HepG2 (cell line): Measurements from ENCODE around the gene ELOVL2. TPM values are rescaled to one million over a fixed set of nuclear protein-coding genes. Genes with fewer than 3 reads are reported as not detected.

ENCODE experiments used
- BCL3 ChIP-seq: sonication (generic); formaldehyde crosslinking; IDR thresholded peaks from 2 replicates; pipeline ENCODE4 v1.5.1; 2020; ENCODE audit warnings: mild to moderate bottlenecking, missing genetic modification reagents, moderate library complexity
- BHLHE40 ChIP-seq: IDR thresholded peaks from 2 replicates; pipeline ENCODE4 v1.6.1; 2011; ENCODE audit warnings: low read length, improper control_type of control experiment
- BRD4 ChIP-seq: sonication (generic); formaldehyde crosslinking; IDR thresholded peaks from 2 replicates; pipeline ENCODE4 v1.4.0; 2020; ENCODE audit warnings: missing genetic modification reagents
- FOXA3 ChIP-seq: IDR thresholded peaks from 2 replicates; pipeline ENCODE4 v1.6.1; 2016; ENCODE audit warnings: missing genetic modification reagents, missing compliant biosample characterization
- GATAD2A ChIP-seq: IDR thresholded peaks from 2 replicates; pipeline ENCODE4 v1.6.1; 2016
- KDM1A ChIP-seq: IDR thresholded peaks from 2 replicates; pipeline ENCODE4 v1.6.1; 2016; ENCODE audit warnings: missing compliant biosample characterization
- KMT2B ChIP-seq: IDR thresholded peaks from 2 replicates; pipeline ENCODE4 v1.6.1; 2016; ENCODE audit warnings: missing genetic modification reagents, missing compliant biosample characterization
- PAXIP1 ChIP-seq: sonication (generic); formaldehyde crosslinking; conservative IDR thresholded peaks from 2 replicates; pipeline ENCODE4 v1.4.0; 2020; ENCODE audit warnings: mild to moderate bottlenecking, missing genetic modification reagents, moderate library complexity
- PLRG1 ChIP-seq: fragments of 450-650 bp; conservative IDR thresholded peaks from 2 replicates; pipeline ENCODE4 v1.6.1; 2016
- RBM39 ChIP-seq: fragments of 200-400 bp; formaldehyde crosslinking; IDR thresholded peaks from one replicate; pipeline ENCODE4 v1.6.1; 2018; ENCODE audit warnings: antibody characterized with exemption, mild to moderate bottlenecking, low read depth, low read length; ENCODE audit not compliant: poor library complexity, severe bottlenecking
- SNAI1 ChIP-seq: sonication (generic); formaldehyde crosslinking; IDR thresholded peaks from 2 replicates; pipeline ENCODE4 v1.5.0; 2020; ENCODE audit warnings: mild to moderate bottlenecking, missing genetic modification reagents, borderline replicate concordance
- SNRNP70 ChIP-seq: fragments of 200-400 bp; formaldehyde crosslinking; IDR thresholded peaks from 2 replicates; pipeline ENCODE4 v1.6.1; 2017; ENCODE audit warnings: mild to moderate bottlenecking, low read depth, low read length, moderate library complexity
- YEATS2 ChIP-seq: sonication (generic); formaldehyde crosslinking; IDR thresholded peaks from 2 replicates; pipeline ENCODE4 v1.4.0; 2020; ENCODE audit warnings: missing genetic modification reagents, borderline replicate concordance
- ZBTB7A ChIP-seq: sonication (generic); formaldehyde crosslinking; IDR thresholded peaks from 2 replicates; pipeline ENCODE4 v1.8.0; 2022; ENCODE audit warnings: mild to moderate bottlenecking, missing genetic modification reagents
- ZNF326 ChIP-seq: sonication (generic); formaldehyde crosslinking; IDR thresholded peaks from 2 replicates; pipeline ENCODE4 v1.4.0; 2020; ENCODE audit warnings: missing genetic modification reagents, borderline replicate concordance
- ZNF530 ChIP-seq: sonication (generic); formaldehyde crosslinking; IDR thresholded peaks from 2 replicates; pipeline ENCODE4 v1.5.0; 2020; ENCODE audit warnings: low read depth, mild to moderate bottlenecking, missing genetic modification reagents
- ZNF678 ChIP-seq: sonication (generic); formaldehyde crosslinking; IDR thresholded peaks from 2 replicates; pipeline ENCODE4 v1.4.0; 2020; ENCODE audit warnings: mild to moderate bottlenecking, missing genetic modification reagents
- polyA plus RNA-seq, 8 experiments: library from polyadenylated mRNA; depleted of rRNA in 3 of 8; stranded (reverse) in 7 of 8; unstranded in 1 of 8; fragments of >200 nt; fragmentation: Illumina TruSeq in 4 of 8; extraction: Trizol in 4 of 8; gene quantifications; 2 replicates each; pipeline versions ENCODE4 v1.2.1 to v1.2.3, GENCODE V29; 2011 to 2016; ENCODE audit warnings: low read depth in 4 of 8, missing spikeins in 1 of 8, mixed read lengths in 1 of 8; ENCODE audit not compliant: insufficient read depth in 1 of 8
- total RNA-seq, 5 experiments: library from RNA; depleted of rRNA; stranded (reverse); fragments of >200 nt; fragmentation: Illumina TruSeq; extraction: Trizol; gene quantifications; 2 replicates each; pipeline ENCODE4 v1.2.3, GENCODE V29; 2016; ENCODE audit warnings: low read depth in 1 of 5
- TF ChIP-seq, protein P1 (sequence below): sonication (generic); formaldehyde crosslinking; conservative IDR thresholded peaks from 2 replicates; pipeline ENCODE4 v1.5.0; 2020; ENCODE audit warnings: missing genetic modification reagents
- TF ChIP-seq, protein P2 (sequence below): sonication (generic); formaldehyde crosslinking; IDR thresholded peaks from 2 replicates; pipeline ENCODE4 v1.5.0; 2020; ENCODE audit warnings: missing genetic modification reagents
- TF ChIP-seq, protein P3 (sequence below): sonication (generic); formaldehyde crosslinking; IDR thresholded peaks from 2 replicates; pipeline ENCODE4 v1.4.0; 2020; ENCODE audit warnings: missing genetic modification reagents

ELOVL2 gene
- total and polyA plus RNA-seq, 2 of the 13 experiments (the other 11 are each of a cell fraction or from before 2014, with no cell fraction given), result 43.6 to 65.4 TPM

DNA sequence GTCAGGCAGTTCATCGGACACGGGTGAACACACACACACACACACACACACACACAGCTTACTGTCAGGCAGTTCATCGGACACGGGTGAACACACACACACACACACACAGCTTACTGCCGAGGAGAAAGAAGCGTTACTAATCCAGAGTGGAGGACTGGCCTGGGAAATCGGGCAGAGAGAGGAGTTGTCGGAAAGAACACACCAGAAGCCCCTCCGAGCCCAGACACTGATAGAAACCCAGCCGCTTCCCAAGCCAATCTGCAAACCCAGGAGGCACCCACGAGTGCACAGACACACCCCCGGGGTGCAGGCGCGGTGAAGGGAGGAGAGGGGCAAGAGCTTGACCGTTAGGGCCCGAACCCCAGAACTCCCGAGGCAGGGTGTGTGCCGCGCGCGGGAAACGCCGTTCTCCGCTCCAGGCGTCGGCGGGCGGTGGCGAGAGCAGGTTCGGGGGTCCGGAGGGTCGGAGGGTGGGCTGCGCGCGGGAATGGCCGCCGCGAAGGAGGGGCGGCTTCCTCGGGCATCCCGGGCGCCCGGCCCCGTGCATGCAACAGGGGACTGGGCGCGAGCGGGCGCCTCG, 636 bp downstream of the ELOVL2 start (continued):
- TF ChIP-seq ZNF530 (CRISPR knock-in tag), result 0 out of 2 replicates have a peak, but pooled peaks have one; percentile 30
- TF ChIP-seq ZNF326 (CRISPR knock-in tag), result no peak
- no peak for TF ChIP-seq GATAD2A (CRISPR knock-in tag)
- TF ChIP-seq, protein P1, sequence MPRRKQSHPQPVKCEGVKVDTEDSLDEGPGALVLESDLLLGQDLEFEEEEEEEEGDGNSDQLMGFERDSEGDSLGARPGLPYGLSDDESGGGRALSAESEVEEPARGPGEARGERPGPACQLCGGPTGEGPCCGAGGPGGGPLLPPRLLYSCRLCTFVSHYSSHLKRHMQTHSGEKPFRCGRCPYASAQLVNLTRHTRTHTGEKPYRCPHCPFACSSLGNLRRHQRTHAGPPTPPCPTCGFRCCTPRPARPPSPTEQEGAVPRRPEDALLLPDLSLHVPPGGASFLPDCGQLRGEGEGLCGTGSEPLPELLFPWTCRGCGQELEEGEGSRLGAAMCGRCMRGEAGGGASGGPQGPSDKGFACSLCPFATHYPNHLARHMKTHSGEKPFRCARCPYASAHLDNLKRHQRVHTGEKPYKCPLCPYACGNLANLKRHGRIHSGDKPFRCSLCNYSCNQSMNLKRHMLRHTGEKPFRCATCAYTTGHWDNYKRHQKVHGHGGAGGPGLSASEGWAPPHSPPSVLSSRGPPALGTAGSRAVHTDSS (CRISPR knock-in tag), result no peak
- no peak for TF ChIP-seq KDM1A
- TF ChIP-seq, protein P2, sequence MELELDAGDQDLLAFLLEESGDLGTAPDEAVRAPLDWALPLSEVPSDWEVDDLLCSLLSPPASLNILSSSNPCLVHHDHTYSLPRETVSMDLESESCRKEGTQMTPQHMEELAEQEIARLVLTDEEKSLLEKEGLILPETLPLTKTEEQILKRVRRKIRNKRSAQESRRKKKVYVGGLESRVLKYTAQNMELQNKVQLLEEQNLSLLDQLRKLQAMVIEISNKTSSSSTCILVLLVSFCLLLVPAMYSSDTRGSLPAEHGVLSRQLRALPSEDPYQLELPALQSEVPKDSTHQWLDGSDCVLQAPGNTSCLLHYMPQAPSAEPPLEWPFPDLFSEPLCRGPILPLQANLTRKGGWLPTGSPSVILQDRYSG (CRISPR knock-in tag), result no peak
- peak; percentile 42; the same call in 1 of the 2 replicates for TF ChIP-seq BCL3 (CRISPR knock-in tag)
- TF ChIP-seq ZNF678, result no peak
- no peak; the same call in 1 of the 2 replicates for TF ChIP-seq ZBTB7A (CRISPR knock-in tag)
- peak; percentile 76 for TF ChIP-seq RBM39
- TF ChIP-seq SNAI1 (CRISPR knock-in tag), result no peak
- no peak; the same call in 1 of the 2 replicates for TF ChIP-seq BRD4 (CRISPR knock-in tag)
- 0 out of 2 replicates have a peak, but pooled peaks have one; percentile 20 for TF ChIP-seq PAXIP1
- TF ChIP-seq, protein P3, sequence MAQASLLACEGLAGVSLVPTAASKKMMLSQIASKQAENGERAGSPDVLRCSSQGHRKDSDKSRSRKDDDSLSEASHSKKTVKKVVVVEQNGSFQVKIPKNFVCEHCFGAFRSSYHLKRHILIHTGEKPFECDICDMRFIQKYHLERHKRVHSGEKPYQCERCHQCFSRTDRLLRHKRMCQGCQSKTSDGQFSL, result no peak
- no peak for TF ChIP-seq YEATS2 (CRISPR knock-in tag)
- TF ChIP-seq FOXA3 (CRISPR knock-in tag), result no peak
- TF ChIP-seq SNRNP70, result no peak
- no peak for TF ChIP-seq PLRG1
- TF ChIP-seq BHLHE40, result no peak
- peak; percentile 43; the same call in 1 of the 2 replicates for TF ChIP-seq KMT2B
